NCI-H1694 (cell line): ENCODE results near the gene GRIN2A.

Experiments
- DNase-seq: peaks from one replicate; lab custom pipeline; 2025; lab: John Stamatoyannopoulos, UW

Gene GRIN2A

GRCh38 chr16:10182222-10183053 lies at the start of gene GRIN2A:
Gene GRIN2A (minus strand): TSS chr16:10182428. CDS start chr16:10180411, 2,017 bp downstream.
- DNase-seq: no peak

- no peak for DNase-seq
These were observed 49.3 kb upstream of the GRIN2A start for GRCh38 chr16:10231563-10231962.

GRCh38 chr16:10228779-10229178 lies 46.6 kb upstream of the GRIN2A start:
- DNase-seq: no peak

GRCh38 chr16:10226987-10227306 lies 44.7 kb upstream of the GRIN2A start:
- DNase-seq: no peak

DNA sequence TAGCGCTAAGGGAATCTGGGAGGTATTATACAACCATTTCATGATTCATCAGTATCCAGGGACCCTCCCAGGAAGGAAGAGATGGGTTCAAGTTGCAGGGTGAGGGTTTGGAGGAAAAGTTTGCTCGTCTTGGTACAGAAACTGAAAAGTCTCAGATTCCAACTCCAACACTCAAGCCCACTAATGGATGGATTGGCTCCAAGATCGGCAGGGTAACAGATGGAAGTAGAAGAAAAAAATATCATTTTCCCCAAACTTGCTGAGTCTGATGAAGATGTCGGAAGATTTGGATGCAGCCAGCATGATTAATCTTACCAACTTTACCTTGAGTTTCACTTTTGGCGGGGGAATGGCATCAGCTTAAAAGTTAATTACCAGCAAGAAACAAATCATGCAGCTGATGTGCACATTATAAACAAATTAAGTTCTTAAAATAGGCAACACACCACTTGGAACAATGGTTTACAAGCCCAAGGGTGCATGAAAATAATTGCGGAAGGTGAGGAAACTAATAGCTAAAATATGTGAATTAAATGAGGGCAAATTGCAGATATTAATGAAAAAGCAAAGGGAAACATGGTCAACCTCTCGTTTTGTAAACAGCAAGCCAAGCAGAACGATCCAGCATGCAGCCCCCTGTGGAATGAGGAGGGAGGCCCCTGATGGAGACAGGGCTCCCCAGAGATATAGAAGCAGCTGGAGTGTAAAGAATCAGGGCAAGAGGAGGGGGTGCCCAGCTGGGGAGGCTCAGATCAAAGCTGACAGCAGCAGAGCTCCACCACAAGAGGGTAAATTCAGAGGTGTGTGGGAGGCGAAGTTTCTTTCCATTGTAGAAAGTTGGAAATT lies 44.1 kb upstream of the GRIN2A start:
- DNase-seq: peak; percentile 12

DNA sequence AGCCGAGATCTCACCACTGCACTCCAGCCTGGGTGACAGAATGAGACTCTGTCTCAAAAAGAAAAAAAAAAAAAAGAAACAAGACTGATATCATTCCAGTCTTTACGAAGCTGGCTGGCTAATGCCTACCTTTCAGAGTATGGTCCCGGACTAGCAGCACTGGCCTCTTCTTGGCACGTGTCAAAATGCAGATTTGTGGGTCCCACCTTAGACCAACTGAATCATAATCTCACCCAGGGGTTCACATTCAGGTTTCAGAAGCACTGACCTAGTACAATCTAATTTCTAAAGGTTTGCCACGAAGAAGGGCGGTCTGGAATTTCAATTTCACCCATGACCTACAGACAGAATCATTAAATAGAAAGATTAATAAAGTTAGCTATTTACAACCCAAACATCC lies 43.4 kb upstream of the GRIN2A start:
- DNase-seq: no peak

- no peak for DNase-seq
These were observed 42.6 kb upstream of the GRIN2A start for GRCh38 chr16:10224850-10225249.

DNA sequence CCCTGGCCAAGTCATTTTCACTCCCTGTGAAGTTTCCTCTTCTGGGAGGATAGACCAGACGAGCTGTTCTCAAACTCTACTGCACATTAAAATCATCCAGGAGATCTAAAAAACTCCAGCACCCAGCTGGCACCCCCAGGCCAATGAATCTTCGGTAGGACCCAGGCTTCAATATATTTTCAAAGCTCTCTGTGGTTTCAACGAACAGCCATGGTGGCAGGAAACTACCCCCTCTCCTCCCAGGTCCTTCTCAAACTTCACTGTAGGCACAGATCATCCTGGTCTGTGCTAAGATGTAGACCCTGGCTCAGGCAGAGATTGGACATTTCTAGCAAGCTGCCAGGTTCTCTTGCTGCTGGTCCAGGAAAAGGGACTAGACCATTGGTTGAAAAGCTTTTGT lies 38.7 kb upstream of the GRIN2A start:
- DNase-seq: no peak

- no peak for DNase-seq
These were observed 37.5 kb upstream of the GRIN2A start for GRCh38 chr16:10219742-10220141.

- no peak for DNase-seq
These were observed 36.4 kb upstream of the GRIN2A start for GRCh38 chr16:10218490-10219206.

- DNase-seq: no peak
These were observed 31.5 kb upstream of the GRIN2A start for GRCh38 chr16:10213748-10214147.

DNA sequence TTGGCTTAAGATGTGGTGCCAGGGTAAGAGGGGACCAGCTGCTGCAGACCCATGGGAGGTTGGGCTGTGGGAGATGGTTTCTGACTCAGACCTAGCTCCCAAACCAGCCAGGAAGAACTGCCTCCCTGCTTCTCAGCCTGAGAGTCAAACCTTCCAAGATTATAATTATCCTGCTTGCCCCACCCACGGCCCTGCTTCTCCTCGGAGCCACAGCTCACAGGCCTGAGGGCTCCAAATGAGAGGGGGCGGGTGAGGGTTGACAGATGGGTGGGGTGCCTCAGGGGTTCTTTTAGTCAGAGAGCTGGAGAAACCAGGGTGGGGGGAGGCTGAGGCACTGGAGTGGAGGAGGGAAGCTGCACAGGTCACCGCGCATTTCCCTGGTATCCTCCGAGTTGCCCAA lies 28.7 kb upstream of the GRIN2A start:
- no peak for DNase-seq

DNA sequence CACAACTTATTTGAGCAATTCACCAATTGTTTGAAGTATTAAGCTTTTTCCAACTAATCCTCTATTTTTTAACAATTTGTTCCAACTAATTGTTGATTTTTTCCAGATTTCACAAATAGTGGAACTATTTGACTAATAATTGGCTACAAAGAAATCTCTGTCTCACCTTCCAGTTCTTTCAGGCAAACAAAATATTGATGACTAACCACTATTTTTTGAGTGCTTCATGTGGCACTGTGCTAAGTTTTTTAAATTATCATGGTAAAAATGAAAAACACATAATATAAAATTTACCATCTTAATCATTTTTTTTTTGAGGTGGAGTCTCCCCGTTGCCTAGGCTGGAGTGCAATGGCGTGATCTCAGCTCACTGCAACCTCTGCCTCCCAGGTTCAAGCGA lies 24.6 kb upstream of the GRIN2A start:
- no peak for DNase-seq

- DNase-seq: no peak
These were observed 24.0 kb upstream of the GRIN2A start for GRCh38 chr16:10206215-10206614.

- DNase-seq: no peak
These were observed 23.5 kb upstream of the GRIN2A start for GRCh38 chr16:10205688-10206087.

DNA sequence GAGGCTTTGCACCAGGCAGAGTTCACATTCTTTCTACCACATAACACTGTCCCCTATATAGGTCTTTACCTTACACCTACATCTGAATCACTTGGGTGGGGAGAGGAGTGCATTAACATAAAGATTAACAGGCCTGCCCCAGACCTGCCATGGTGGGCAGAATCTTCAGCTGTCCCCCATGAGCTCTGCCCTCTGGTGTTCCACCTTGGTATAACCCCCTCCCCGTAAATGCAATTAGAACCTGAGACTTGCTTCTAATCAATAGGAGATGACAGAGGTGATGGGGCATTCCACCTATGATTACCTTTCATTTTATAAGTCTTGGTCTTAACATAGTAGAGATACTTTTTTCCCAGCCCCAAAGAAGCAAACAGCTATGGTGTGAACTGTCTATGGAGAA lies 20.4 kb upstream of the GRIN2A start:
- no peak for DNase-seq

GRCh38 chr16:10200637-10201586 lies 18.7 kb upstream of the GRIN2A start:
- DNase-seq: peak; percentile 45

DNA sequence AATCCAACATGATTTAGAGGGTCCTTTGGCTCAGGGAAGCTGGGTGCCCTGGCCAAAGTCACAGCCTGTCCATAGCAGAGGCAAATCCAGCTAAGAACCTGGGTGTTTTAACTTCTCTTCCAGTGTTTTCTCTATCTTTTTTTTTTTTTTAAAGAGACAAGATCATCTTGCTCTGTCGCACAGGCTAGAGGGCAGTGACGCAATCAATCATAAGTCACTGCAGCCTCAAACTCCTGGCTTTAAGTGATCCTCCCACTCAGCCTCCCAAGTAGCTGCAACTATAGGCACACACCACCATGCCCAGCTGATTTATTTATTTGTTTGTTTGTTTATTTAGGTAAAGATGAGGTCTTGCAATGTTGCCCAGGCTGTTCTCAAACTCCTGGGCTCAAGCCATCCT lies 14.8 kb upstream of the GRIN2A start:
- no peak for DNase-seq

- DNase-seq: no peak
These were observed 8.9 kb upstream of the GRIN2A start for GRCh38 chr16:10191096-10191495.

GRCh38 chr16:10189861-10190390 lies 7.7 kb upstream of the GRIN2A start:
- DNase-seq: no peak

GRCh38 chr16:10188236-10188635 lies 6.0 kb upstream of the GRIN2A start:
- DNase-seq: no peak
